HepG2 (cell line): ENCODE measurements around the gene PRRC2A. TPM values are rescaled to one million over a fixed set of nuclear protein-coding genes. Genes with fewer than 3 reads are reported as not detected.

Source experiments
- AKNA ChIP-seq: sonication (generic); formaldehyde crosslinking; IDR thresholded peaks from 2 replicates; pipeline ENCODE4 v1.4.0; 2020; ENCODE audit warnings: missing genetic modification reagents, borderline replicate concordance
- BORCS8-MEF2B ChIP-seq: sonication (generic); formaldehyde crosslinking; IDR thresholded peaks from 2 replicates; pipeline ENCODE4 v1.8.0; 2022; ENCODE audit warnings: mild to moderate bottlenecking, missing genetic modification reagents
- CAMTA2 ChIP-seq: sonication (generic); formaldehyde crosslinking; IDR thresholded peaks from 2 replicates; pipeline ENCODE4 v1.4.0; 2020; ENCODE audit warnings: mild to moderate bottlenecking, missing genetic modification reagents, borderline replicate concordance
- DR1 ChIP-seq: sonication (generic); formaldehyde crosslinking; IDR thresholded peaks from 2 replicates; pipeline ENCODE4 v1.8.0; 2021; ENCODE audit warnings: mild to moderate bottlenecking, missing genetic modification reagents, inconsistent platforms
- ETV6 ChIP-seq: sonication (generic); formaldehyde crosslinking; conservative IDR thresholded peaks from 2 replicates; pipeline ENCODE4 v1.4.0; 2020; ENCODE audit warnings: missing genetic modification reagents
- HNRNPUL1 ChIP-seq: fragments of 200-400 bp; formaldehyde crosslinking; IDR thresholded peaks from 2 replicates; pipeline ENCODE4 v1.6.1; 2017; ENCODE audit warnings: low read depth, mild to moderate bottlenecking, low read length, moderate library complexity
- MAFF ChIP-seq: IDR thresholded peaks from 2 replicates; pipeline ENCODE4 v1.6.1; 2011; ENCODE audit warnings: low read depth, low read length, improper control_type of control experiment
- PAF1 ChIP-seq: IDR thresholded peaks from 2 replicates; pipeline ENCODE4 v1.6.1; 2016; ENCODE audit warnings: missing genetic modification reagents, missing compliant biosample characterization
- STAG1 ChIP-seq: sonication (generic); formaldehyde crosslinking; IDR thresholded peaks from 2 replicates; pipeline ENCODE4 v1.4.0; 2020; ENCODE audit warnings: missing genetic modification reagents
- ZGPAT ChIP-seq: IDR thresholded peaks from 2 replicates; pipeline ENCODE4 v1.6.1; 2016; ENCODE audit warnings: mild to moderate bottlenecking
- ZHX1 ChIP-seq: sonication (generic); formaldehyde crosslinking; IDR thresholded peaks from 2 replicates; pipeline ENCODE4 v1.8.1; 2022; ENCODE audit warnings: low read depth, mild to moderate bottlenecking, missing genetic modification reagents
- ZNF382 ChIP-seq: sonication (generic); formaldehyde crosslinking; IDR thresholded peaks from 2 replicates; pipeline ENCODE4 v1.5.0; 2020; ENCODE audit warnings: missing genetic modification reagents, mild to moderate bottlenecking, borderline replicate concordance
- ZNF672 ChIP-seq: sonication (generic); formaldehyde crosslinking; IDR thresholded peaks from 2 replicates; pipeline ENCODE4 v1.8.1; 2022; ENCODE audit warnings: missing genetic modification reagents
- ZNF790 ChIP-seq: sonication (generic); formaldehyde crosslinking; IDR thresholded peaks from 2 replicates; pipeline ENCODE4 v1.8.0; 2022; ENCODE audit warnings: missing genetic modification reagents, mild to moderate bottlenecking, borderline replicate concordance
- ZSCAN12 ChIP-seq: sonication (generic); formaldehyde crosslinking; IDR thresholded peaks from 2 replicates; pipeline ENCODE4 v1.9.0; 2021; ENCODE audit warnings: mild to moderate bottlenecking, missing genetic modification reagents
- polyA plus RNA-seq, 8 experiments: library from polyadenylated mRNA; depleted of rRNA in 3 of 8; stranded (reverse) in 7 of 8; unstranded in 1 of 8; fragments of >200 nt; fragmentation: Illumina TruSeq in 4 of 8; extraction: Trizol in 4 of 8; gene quantifications; 2 replicates each; pipeline versions ENCODE4 v1.2.1 to v1.2.3, GENCODE V29; 2011 to 2016; ENCODE audit warnings: low read depth in 4 of 8, missing spikeins in 1 of 8, mixed read lengths in 1 of 8; ENCODE audit not compliant: insufficient read depth in 1 of 8
- total RNA-seq, 5 experiments: library from RNA; depleted of rRNA; stranded (reverse); fragments of >200 nt; fragmentation: Illumina TruSeq; extraction: Trizol; gene quantifications; 2 replicates each; pipeline ENCODE4 v1.2.3, GENCODE V29; 2016; ENCODE audit warnings: low read depth in 1 of 5
- TF ChIP-seq, protein P1 (sequence below): sonication (generic); formaldehyde crosslinking; IDR thresholded peaks from 2 replicates; pipeline ENCODE4 v1.5.0; 2020; ENCODE audit warnings: mild to moderate bottlenecking, missing genetic modification reagents, borderline replicate concordance

PRRC2A gene
- total and polyA plus RNA-seq, 2 of the 13 experiments (the other 11 are each of a cell fraction or from before 2014, with no cell fraction given): 38.9 to 47.4 TPM

GRCh38 chr6:31658158-31658688 lies 37.7 kb downstream of the PRRC2A start (continued):
- 0 out of 2 replicates have a peak, but pooled peaks have one; percentile 37 for TF ChIP-seq AKNA (CRISPR knock-in tag)
- no peak for TF ChIP-seq ZSCAN12
- TF ChIP-seq ZHX1: no peak
- TF ChIP-seq MAFF: peak; percentile 76
- TF ChIP-seq ZGPAT (CRISPR knock-in tag): 0 out of 2 replicates have a peak, but pooled peaks have one; percentile 25
- no peak for TF ChIP-seq ZNF790 (CRISPR knock-in tag)
- no peak for TF ChIP-seq ZNF382 (CRISPR knock-in tag)
- 0 out of 2 replicates have a peak, but pooled peaks have one; percentile 32 for TF ChIP-seq CAMTA2 (CRISPR knock-in tag)
- TF ChIP-seq STAG1: no peak
- TF ChIP-seq HNRNPUL1: no peak
- no peak for TF ChIP-seq DR1 (CRISPR knock-in tag)
- TF ChIP-seq ZNF672 (CRISPR knock-in tag): no peak
- TF ChIP-seq PAF1: peak; percentile 16; the same call in 1 of the 2 replicates
- TF ChIP-seq ETV6: no peak
- no peak for TF ChIP-seq BORCS8-MEF2B (CRISPR knock-in tag)
- TF ChIP-seq, protein P1, sequence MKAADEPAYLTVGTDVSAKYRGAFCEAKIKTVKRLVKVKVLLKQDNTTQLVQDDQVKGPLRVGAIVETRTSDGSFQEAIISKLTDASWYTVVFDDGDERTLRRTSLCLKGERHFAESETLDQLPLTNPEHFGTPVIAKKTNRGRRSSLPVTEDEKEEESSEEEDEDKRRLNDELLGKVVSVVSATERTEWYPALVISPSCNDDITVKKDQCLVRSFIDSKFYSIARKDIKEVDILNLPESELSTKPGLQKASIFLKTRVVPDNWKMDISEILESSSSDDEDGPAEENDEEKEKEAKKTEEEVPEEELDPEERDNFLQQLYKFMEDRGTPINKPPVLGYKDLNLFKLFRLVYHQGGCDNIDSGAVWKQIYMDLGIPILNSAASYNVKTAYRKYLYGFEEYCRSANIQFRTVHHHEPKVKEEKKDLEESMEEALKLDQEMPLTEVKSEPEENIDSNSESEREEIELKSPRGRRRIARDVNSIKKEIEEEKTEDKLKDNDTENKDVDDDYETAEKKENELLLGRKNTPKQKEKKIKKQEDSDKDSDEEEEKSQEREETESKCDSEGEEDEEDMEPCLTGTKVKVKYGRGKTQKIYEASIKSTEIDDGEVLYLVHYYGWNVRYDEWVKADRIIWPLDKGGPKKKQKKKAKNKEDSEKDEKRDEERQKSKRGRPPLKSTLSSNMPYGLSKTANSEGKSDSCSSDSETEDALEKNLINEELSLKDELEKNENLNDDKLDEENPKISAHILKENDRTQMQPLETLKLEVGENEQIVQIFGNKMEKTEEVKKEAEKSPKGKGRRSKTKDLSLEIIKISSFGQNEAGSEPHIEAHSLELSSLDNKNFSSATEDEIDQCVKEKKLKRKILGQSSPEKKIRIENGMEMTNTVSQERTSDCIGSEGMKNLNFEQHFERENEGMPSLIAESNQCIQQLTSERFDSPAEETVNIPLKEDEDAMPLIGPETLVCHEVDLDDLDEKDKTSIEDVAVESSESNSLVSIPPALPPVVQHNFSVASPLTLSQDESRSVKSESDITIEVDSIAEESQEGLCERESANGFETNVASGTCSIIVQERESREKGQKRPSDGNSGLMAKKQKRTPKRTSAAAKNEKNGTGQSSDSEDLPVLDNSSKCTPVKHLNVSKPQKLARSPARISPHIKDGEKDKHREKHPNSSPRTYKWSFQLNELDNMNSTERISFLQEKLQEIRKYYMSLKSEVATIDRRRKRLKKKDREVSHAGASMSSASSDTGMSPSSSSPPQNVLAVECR (CRISPR knock-in tag): peak; percentile 11; the same call in 1 of the 2 replicates
